Effector memory CD4-positive, alpha-beta T cell (primary cell): ENCODE results near the gene C2.

ENCODE experiments used
- DNase-seq, 3 donors: peaks; one replicate each; pipeline ENCODE4 v3.0.0-alpha.2; 2020
- H3K27ac ChIP-seq: 2 replicates; pipeline ENCODE4 v1.7.0; 2013; ENCODE audit warnings: mild to moderate bottlenecking, low read length, moderate library complexity; ENCODE audit not compliant: insufficient read depth, poor library complexity, severe bottlenecking
- H3K27me3 ChIP-seq: replicated peaks from 2 replicates; pipeline ENCODE4 v1.7.0; 2013; ENCODE audit warnings: mild to moderate bottlenecking, low read length; ENCODE audit not compliant: insufficient read depth, control insufficient read depth, poor library complexity, severe bottlenecking
- H3K36me3 ChIP-seq: 2 replicates; pipeline ENCODE4 v1.7.0; 2013; ENCODE audit warnings: mild to moderate bottlenecking, low read length, moderate library complexity; ENCODE audit not compliant: control insufficient read depth, insufficient read depth
- H3K4me1 ChIP-seq: 2 replicates; pipeline ENCODE4 v1.7.0; 2013; ENCODE audit warnings: low read length, mild to moderate bottlenecking; ENCODE audit not compliant: control insufficient read depth, insufficient read depth, poor library complexity, severe bottlenecking
- H3K4me3 ChIP-seq: 2 replicates; pipeline ENCODE4 v1.7.0; 2013; ENCODE audit warnings: low read length, low read depth, mild to moderate bottlenecking; ENCODE audit not compliant: insufficient read depth, poor library complexity, severe bottlenecking
- H3K9me3 ChIP-seq: 2 replicates; pipeline ENCODE4 v1.7.0; 2013; ENCODE audit warnings: mild to moderate bottlenecking, low read length, moderate library complexity; ENCODE audit not compliant: control insufficient read depth

Gene C2

DNA sequence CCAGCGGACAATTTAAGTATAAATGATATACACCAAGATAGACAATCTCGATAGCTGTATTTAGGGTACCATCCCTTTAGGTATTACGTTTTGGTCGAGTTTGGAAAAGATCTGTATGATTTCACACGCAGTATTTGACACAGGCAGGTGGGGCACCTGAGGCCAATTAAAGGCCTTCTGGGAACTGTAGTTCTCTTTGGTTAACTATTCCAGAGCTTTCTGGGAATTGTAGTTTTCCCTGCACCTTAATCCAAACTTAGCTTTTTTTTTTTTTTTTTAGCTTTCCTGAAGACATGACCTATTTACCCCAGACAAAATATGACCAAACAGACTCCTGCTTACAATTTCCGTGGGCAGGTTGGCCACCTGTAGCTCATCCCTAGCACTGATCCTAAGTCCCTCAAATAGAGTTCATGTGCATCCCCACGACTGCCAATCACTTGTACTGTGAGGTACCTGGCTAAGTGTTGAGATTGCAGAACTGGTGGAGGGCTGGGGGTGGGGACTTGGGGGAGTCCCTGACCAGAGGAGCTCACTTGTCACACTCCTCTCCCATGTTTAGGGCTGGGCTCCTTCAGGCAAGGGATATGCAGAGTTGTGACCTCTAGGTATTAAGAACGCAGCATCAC is 29.0 kb upstream of the C2 start:
- peak in 2 of 3 donors; percentile 16 to 34 for DNase-seq
- H3K9me3 ChIP-seq: no peaks in the 10 kb centered on the region
- peak overlapping the region; percentile 90 for H3K27ac ChIP-seq
- peaks cover 22% of the 10 kb centered on the region for H3K4me1 ChIP-seq
- no peaks in the 10 kb centered on the region for H3K27me3 ChIP-seq
- H3K36me3 ChIP-seq: peaks cover 7% of the 10 kb centered on the region
- H3K4me3 ChIP-seq: peak overlapping the region; percentile 93

DNA sequence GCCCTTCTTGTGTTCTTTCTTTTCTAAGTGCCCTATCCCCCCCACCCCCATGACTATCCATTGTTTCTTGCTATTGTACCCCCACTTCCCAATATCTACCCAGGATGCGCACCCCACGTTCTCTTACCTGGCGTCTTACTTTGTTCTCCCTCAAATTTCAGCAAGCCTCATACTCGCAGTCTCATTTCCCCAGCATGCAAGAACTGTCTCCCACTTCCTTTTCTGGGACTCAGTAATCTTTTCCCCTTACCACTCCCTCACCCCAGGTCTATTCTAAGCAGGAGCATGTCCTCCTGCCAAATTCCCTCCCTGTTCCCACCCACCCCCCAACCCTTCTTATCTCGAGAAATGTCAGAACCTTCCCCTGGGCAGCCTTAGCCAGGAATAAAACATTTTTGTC is 28.3 kb upstream of the C2 start:
- Histone ChIP-seq H3K27me3 (no peaks in the 10 kb centered on the region), H3K36me3 (peaks cover 7% of the 10 kb centered on the region), H3K9me3 (no peaks in the 10 kb centered on the region), H3K4me1 (peaks cover 22% of the 10 kb centered on the region), H3K4me3 (no peak overlapping the region), H3K27ac (no peak overlapping the region)
- no peak for DNase-seq

DNA sequence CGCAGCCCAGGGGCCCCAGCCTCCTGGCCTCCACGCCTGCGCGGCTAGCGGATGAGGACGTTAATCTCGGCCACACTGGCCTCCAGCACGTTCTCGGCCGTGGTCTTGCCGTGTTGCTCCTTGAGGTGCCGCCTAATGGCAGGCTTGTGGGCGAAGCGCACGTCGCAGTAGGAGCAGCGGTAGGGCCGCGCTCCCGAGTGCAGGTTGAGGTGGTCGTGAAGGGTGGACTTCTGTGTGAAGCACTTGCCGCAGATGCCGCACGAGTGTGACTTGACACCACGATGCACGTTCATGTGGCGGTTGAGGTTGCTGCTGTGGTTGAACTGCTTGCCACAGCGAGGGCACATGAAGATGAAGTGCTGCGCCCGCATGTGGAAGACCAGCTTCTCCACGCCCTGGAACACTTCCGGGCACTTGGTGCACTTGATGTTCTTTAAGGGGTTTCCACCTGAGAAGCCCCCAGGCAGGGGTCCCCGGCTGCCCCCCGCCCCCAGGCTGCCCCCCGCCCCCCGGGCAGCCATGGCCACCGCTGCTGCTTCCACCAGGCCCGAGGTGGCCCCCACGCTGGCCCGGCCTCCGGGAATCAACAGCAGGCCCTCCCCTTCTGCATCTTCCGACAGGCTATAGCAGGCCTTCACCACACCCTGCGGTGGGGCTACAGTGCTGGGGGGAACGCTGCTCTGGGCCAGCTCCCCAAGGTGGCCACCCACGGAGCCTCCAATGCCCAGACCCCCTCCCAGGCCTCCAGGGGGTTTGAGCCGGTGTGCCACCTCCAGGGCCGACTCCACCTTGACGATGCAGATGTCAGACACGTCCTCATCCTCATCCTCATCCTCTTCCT is 27.4 kb upstream of the C2 start:
- Histone ChIP-seq H3K27ac (no peak overlapping the region), H3K9me3 (no peaks in the 10 kb centered on the region), H3K4me1 (peaks cover 22% of the 10 kb centered on the region), H3K4me3 (no peak overlapping the region), H3K27me3 (no peaks in the 10 kb centered on the region), H3K36me3 (peaks cover 3% of the 10 kb centered on the region)
- DNase-seq: no peak

DNA sequence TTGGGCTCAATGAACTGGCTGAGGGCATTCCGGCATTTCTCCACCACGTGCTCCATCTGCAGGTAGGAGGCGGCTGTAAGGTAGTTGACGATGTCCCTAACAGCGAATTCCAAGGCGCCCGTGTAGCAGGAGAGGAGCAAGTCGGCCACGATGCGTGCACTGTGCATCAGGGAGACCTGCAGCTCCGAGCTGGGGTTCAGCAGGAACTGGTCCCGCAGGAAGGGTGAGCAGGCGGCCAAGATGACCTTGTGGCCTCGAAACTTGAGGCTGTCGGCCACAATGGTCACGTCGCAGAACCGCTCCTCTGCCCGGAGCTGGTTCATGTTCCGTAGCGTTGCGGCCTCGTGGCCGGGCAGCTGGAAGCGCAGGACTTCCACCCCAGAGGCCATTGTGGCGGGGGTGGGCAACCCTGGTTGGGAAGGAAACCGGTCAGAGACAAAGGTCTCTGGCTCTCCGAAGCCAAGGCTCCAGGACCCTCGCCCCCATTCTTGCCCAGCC is 26.6 kb upstream of the C2 start:
- H3K4me1 ChIP-seq: peaks cover 22% of the 10 kb centered on the region
- no peaks in the 10 kb centered on the region for H3K9me3 ChIP-seq
- H3K36me3 ChIP-seq: no peaks in the 10 kb centered on the region
- no peak for DNase-seq
- no peaks in the 10 kb centered on the region for H3K27me3 ChIP-seq
- H3K27ac ChIP-seq: peak overlapping the region; percentile 70
- H3K4me3 ChIP-seq: peak overlapping the region; percentile 60

DNA sequence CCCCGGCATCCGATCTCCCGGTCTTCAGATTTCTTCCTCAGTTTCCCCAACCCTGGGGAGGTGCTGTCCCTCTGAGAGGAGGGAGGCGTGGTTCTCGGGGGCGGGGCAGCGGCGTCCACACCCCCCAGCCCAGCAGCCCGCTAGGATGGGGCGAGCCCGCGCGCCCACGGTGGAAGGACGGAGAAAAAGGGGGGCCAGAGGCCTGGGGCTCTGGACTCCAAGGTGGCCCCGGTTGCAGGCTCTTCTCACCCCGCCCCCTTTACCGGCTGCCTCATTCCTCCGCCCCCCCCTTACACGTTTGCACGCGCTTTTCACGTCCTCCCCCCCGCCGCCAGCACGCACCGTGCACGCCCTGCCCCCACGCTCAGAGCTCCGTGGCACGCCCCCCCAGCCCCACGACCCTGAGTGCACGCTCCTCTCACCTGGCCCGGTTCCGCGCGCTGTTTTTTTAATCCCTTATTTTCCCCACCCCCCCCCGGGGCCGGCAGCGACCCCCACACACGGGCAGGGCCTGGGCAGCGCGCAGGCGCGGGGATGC is 26.0 kb upstream of the C2 start:
- DNase-seq: peak in 2 of 3 donors; percentile 34 to 53
- Histone ChIP-seq H3K4me1 (peaks cover 18% of the 10 kb centered on the region), H3K36me3 (no peaks in the 10 kb centered on the region), H3K9me3 (no peaks in the 10 kb centered on the region), H3K27ac (peak overlapping the region; percentile 70), H3K27me3 (no peaks in the 10 kb centered on the region), H3K4me3 (peak overlapping the region; percentile 60)

DNA sequence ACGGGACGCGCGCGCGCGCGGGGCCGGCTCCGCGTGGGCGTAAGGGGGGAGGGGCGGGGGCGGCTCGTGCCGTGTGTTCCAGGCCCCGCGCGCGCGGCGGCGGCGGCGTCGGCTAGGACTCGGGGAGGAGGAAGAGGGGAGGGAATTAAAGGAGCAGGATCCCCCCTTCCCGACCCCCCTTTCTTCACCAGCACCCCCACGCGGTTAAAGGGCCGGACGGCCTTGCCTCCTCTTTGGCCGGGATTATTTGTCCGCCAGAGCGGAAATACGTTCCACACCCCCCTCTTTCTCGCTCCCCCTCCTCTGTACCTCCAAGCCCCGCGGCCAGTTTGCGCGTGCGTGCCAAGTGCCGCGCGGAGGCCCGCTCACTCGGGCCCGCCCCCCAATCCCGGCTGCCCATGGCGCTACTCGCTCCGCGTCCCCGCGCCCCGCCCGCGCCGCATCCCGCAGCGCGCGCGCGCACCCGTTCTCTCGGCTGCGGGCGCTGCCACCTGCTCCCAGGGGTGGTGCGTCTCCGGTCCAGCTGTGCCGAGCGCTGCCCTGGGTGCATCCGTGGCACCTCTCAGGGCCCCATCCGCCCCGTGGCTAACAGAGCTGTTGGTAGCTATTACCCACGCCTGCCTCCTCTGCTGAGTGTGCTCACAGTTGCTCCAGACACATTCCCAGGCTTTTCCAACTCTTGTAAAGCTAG is 25.4 kb upstream of the C2 start, which contains the start of gene ZBTB12:
Gene ZBTB12, minus strand, starts transcription at position 134 of the 691 bp plus-strand sequence. CDS start 781 bp downstream, outside the sequence.
- H3K4me1 ChIP-seq: peaks cover 12% of the 10 kb centered on the region
- no peaks in the 10 kb centered on the region for H3K36me3 ChIP-seq
- H3K4me3 ChIP-seq: peak within 1 kb of the TSS; percentile 60
- peak within 1 kb of the TSS; percentile 70 for H3K27ac ChIP-seq
- peak; percentile 74 to 81 (median 77) for DNase-seq
- no peaks in the 10 kb centered on the region for H3K27me3 ChIP-seq
- H3K9me3 ChIP-seq: no peaks in the 10 kb centered on the region

DNA sequence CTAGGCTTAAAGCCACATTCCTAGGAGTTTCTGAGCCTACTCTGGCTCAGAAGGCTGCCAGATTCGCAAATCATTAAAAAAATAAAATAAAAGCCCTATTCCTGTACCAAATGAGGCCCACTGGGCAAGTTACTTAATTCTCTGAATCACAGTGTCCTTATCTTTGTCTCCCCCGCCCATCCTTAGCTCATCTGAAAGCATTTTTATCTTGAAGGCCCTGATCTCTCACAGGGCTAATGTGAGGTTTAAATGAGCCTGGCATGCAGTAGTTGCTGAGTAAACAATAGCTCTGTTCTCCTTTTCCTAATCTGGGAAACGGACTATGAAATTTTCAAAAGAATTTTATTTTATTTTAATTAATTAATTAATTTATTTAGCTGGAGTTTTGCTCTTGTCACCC is 23.6 kb upstream of the C2 start:
- no peaks in the 10 kb centered on the region for H3K9me3 ChIP-seq
- no peak overlapping the region for H3K4me3 ChIP-seq
- H3K4me1 ChIP-seq: peaks cover 8% of the 10 kb centered on the region
- no peaks in the 10 kb centered on the region for H3K36me3 ChIP-seq
- no peak for DNase-seq
- H3K27ac ChIP-seq: no peak overlapping the region
- no peaks in the 10 kb centered on the region for H3K27me3 ChIP-seq

DNA sequence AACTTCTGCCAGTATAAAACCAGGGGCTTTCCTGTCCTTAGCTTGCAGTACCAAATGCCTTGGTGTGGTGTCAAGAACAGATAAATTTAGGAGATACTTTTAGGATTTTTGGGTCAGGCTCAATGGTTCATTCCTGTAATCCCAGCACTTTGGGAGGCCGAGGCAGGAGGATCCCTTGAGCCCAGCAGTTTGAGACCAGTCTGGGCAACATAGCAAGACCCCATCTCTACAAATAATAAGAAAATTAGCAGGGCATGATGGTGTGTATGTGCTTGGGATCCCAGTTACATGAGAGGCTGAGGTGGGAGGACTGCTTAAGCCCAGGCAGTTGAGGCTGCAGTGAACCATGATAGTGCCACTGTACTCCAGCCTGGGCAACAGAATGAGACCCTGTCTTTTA is 22.5 kb upstream of the C2 start:
- Histone ChIP-seq H3K9me3 (no peaks in the 10 kb centered on the region), H3K27ac (no peak overlapping the region), H3K36me3 (no peaks in the 10 kb centered on the region), H3K27me3 (no peaks in the 10 kb centered on the region), H3K4me1 (peaks cover 5% of the 10 kb centered on the region), H3K4me3 (no peak overlapping the region)
- no peak for DNase-seq

DNA sequence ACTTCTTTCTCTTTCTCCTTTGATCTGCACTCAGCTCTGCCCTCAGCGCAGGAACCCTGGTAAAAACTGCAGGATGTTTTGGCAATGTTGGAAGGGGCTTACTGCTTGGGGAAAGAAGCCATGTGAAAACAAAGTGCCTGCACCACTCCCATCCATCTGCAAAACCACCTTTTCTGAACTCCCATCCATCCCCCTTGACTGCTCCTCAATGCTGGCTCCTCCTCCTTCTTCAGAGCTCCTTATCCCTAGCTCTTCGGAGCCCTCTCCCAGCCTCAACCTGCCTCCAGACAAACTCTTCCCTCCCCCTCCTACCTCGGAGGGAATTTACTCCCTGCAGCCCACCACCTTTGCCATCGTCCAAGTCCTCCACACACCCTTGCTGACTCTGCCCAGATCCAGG is 21.4 kb upstream of the C2 start:
- peaks cover 5% of the 10 kb centered on the region for H3K4me1 ChIP-seq
- no peak for DNase-seq
- H3K27me3 ChIP-seq: no peaks in the 10 kb centered on the region
- no peaks in the 10 kb centered on the region for H3K36me3 ChIP-seq
- no peak overlapping the region for H3K27ac ChIP-seq
- no peaks in the 10 kb centered on the region for H3K9me3 ChIP-seq
- H3K4me3 ChIP-seq: no peak overlapping the region
